ENCODE measurements around the gene CBX3.

GRCh38 chr7:26153241-26153822, 48.2 kb upstream of the CBX3 start:
- TF ChIP-seq, protein P1, sequence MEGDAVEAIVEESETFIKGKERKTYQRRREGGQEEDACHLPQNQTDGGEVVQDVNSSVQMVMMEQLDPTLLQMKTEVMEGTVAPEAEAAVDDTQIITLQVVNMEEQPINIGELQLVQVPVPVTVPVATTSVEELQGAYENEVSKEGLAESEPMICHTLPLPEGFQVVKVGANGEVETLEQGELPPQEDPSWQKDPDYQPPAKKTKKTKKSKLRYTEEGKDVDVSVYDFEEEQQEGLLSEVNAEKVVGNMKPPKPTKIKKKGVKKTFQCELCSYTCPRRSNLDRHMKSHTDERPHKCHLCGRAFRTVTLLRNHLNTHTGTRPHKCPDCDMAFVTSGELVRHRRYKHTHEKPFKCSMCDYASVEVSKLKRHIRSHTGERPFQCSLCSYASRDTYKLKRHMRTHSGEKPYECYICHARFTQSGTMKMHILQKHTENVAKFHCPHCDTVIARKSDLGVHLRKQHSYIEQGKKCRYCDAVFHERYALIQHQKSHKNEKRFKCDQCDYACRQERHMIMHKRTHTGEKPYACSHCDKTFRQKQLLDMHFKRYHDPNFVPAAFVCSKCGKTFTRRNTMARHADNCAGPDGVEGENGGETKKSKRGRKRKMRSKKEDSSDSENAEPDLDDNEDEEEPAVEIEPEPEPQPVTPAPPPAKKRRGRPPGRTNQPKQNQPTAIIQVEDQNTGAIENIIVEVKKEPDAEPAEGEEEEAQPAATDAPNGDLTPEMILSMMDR (conservative IDR thresholded peaks at IDR 0.05; ENCODE audit: low read depth in 2 of 2): no peak; a peak in 1 of 4 replicates
- TF ChIP-seq POLR2AphosphoS5 (IDR thresholded peaks at IDR 0.05; ENCODE audit: low read depth) (no peak; the same call in 1 of the 2 replicates), EZH2phosphoT487 (IDR thresholded peaks at IDR 0.05; ENCODE audit: unreplicated experiment) (no peak), EZH2 (IDR thresholded peaks at IDR 0.05; ENCODE audit: low read depth, unreplicated experiment) (no peak), NANOG (IDR thresholded peaks at IDR 0.05; ENCODE audit: borderline replicate concordance) (no peak), CREB1 (CRISPR knock-in tag; IDR thresholded peaks at IDR 0.05; ENCODE audit: low read depth) (no peak), ZNF462 (CRISPR knock-in tag; IDR thresholded peaks at IDR 0.05) (no peak), JUNB (IDR thresholded peaks at IDR 0.05; ENCODE audit: unreplicated experiment) (no peak), STAT1 (IDR thresholded peaks at IDR 0.05; ENCODE audit: unreplicated experiment) (no peak)
- TF ChIP-seq, protein P2, sequence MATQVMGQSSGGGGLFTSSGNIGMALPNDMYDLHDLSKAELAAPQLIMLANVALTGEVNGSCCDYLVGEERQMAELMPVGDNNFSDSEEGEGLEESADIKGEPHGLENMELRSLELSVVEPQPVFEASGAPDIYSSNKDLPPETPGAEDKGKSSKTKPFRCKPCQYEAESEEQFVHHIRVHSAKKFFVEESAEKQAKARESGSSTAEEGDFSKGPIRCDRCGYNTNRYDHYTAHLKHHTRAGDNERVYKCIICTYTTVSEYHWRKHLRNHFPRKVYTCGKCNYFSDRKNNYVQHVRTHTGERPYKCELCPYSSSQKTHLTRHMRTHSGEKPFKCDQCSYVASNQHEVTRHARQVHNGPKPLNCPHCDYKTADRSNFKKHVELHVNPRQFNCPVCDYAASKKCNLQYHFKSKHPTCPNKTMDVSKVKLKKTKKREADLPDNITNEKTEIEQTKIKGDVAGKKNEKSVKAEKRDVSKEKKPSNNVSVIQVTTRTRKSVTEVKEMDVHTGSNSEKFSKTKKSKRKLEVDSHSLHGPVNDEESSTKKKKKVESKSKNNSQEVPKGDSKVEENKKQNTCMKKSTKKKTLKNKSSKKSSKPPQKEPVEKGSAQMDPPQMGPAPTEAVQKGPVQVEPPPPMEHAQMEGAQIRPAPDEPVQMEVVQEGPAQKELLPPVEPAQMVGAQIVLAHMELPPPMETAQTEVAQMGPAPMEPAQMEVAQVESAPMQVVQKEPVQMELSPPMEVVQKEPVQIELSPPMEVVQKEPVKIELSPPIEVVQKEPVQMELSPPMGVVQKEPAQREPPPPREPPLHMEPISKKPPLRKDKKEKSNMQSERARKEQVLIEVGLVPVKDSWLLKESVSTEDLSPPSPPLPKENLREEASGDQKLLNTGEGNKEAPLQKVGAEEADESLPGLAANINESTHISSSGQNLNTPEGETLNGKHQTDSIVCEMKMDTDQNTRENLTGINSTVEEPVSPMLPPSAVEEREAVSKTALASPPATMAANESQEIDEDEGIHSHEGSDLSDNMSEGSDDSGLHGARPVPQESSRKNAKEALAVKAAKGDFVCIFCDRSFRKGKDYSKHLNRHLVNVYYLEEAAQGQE (IDR thresholded peaks at IDR 0.05; ENCODE audit: unreplicated experiment): no peak
- TF ChIP-seq, protein P3, sequence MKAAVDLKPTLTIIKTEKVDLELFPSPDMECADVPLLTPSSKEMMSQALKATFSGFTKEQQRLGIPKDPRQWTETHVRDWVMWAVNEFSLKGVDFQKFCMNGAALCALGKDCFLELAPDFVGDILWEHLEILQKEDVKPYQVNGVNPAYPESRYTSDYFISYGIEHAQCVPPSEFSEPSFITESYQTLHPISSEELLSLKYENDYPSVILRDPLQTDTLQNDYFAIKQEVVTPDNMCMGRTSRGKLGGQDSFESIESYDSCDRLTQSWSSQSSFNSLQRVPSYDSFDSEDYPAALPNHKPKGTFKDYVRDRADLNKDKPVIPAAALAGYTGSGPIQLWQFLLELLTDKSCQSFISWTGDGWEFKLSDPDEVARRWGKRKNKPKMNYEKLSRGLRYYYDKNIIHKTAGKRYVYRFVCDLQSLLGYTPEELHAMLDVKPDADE (IDR thresholded peaks at IDR 0.05): no peak

Measured in GM23338 (cell line).